AG09309 (cell line): ENCODE data around the gene ACTC1.

Source experiments
- DNase-seq: peaks from one replicate; pipeline ENCODE4 v3.0.0-alpha.2; 2010; ENCODE audit warnings: low read depth
- H3K4me3 ChIP-seq: 2 replicates; pipeline ENCODE4 v1.5.1; 2011; ENCODE audit warnings: mild to moderate bottlenecking, low read depth, low read length, moderate library complexity; ENCODE audit not compliant: control insufficient read depth
- CTCF ChIP-seq: IDR thresholded peaks from 2 replicates; pipeline ENCODE4 v1.5.1; 2011; ENCODE audit warnings: mild to moderate bottlenecking, low read depth, low read length, inconsistent platforms; ENCODE audit not compliant: insufficient read depth, control insufficient read depth; ENCODE audit errors: missing control alignments

Gene ACTC1

GRCh38 chr15:34790121-34790520 is 5.2 kb downstream of the ACTC1 start:
- no peak for DNase-seq
- no peak for TF ChIP-seq CTCF

GRCh38 chr15:34789326-34789725 is 6.0 kb downstream of the ACTC1 start:
- TF ChIP-seq CTCF: no peak

More at GRCh38 chr15:34790121-34790520, 5.2 kb downstream of the ACTC1 start:
- H3K4me3 ChIP-seq: no peak overlapping the region

GRCh38 chr15:34786206-34786605 is 9.1 kb downstream of the ACTC1 start:
- H3K4me3 ChIP-seq: no peak overlapping the region
- no peak for DNase-seq
- TF ChIP-seq CTCF: no peak

More at GRCh38 chr15:34789326-34789725, 6.0 kb downstream of the ACTC1 start:
- no peak for DNase-seq
- H3K4me3 ChIP-seq: no peak overlapping the region

- DNase-seq: no peak
- H3K4me3 ChIP-seq: no peak overlapping the region
- no peak for TF ChIP-seq CTCF
These were observed 11.4 kb downstream of the ACTC1 start for GRCh38 chr15:34783991-34784390.

GRCh38 chr15:34783431-34783830 is 11.9 kb downstream of the ACTC1 start:
- no peak overlapping the region for H3K4me3 ChIP-seq
- no peak for DNase-seq
- no peak for TF ChIP-seq CTCF

GRCh38 chr15:34782901-34783300 is 12.4 kb downstream of the ACTC1 start:
- no peak for DNase-seq
- TF ChIP-seq CTCF: no peak
- no peak overlapping the region for H3K4me3 ChIP-seq

GRCh38 chr15:34780725-34781124 is 14.6 kb downstream of the ACTC1 start:
- DNase-seq: no peak
- TF ChIP-seq CTCF: no peak
- H3K4me3 ChIP-seq: no peak overlapping the region
